HepG2 (cell line): Measurements from ENCODE around the gene OR5AS1. TPM values are rescaled to one million over a fixed set of nuclear protein-coding genes. Genes with fewer than 3 reads are reported as not detected.

ENCODE experiments used
- ATAC-seq: fragments of 200-7000 bp; cut with Tn5 transposase; 3 replicates; pipeline ENCODE4 v1.9.1; 2020; ENCODE audit warnings: mild to moderate bottlenecking, moderate library complexity
- BruUV-seq: library from RNA; stranded (reverse); fragments of 400-500 nt; replicated peaks from 2 replicates; lab custom pipeline; 2021; lab: Mats Ljungman, UMichigan
- CTCF ChIA-PET: fragments of 300-600 bp; formaldehyde crosslinking; extraction: SDS; loops from one replicate; lab custom pipeline; 2021; ENCODE audit warnings: low total read pairs, inconsistent platforms, low intra/inter-chr PET ratio; lab: Yijun Ruan, JAX
- POLR2A ChIA-PET: fragments of 350-600 bp; sonication (Branson Sonifier 250); formaldehyde crosslinking; loops from one replicate; lab custom pipeline; 2020; ENCODE audit warnings: antibody characterized with exemption, inconsistent platforms; lab: Yijun Ruan, JAX
- DNase-seq: peaks from one replicate; pipeline ENCODE4 v3.0.0-alpha.2; 2015; ENCODE audit warnings: low spot score
- FAIRE-seq: peaks from 3 replicates; lab custom pipeline; 2011; peaks lifted over from hg19 to GRCh38; lab: Jason Lieb, UNC
- H2AFZ ChIP-seq: one replicate; pipeline ENCODE4 v1.6.1; 2011; ENCODE audit warnings: low read length, inconsistent platforms
- H3K27ac ChIP-seq: fragments of 300-600 bp; 3 replicates; pipeline ENCODE4 v1.8.0; 2011; ENCODE audit warnings: mixed run types, mild to moderate bottlenecking, mixed read lengths, low read length, inconsistent platforms; ENCODE audit not compliant: insufficient read depth; ENCODE audit errors: extremely low read length
- H3K27me3 ChIP-seq, 2 experiments: fragments of 200-600 bp in 1 of 2; 2 replicates in 1 of 2; 3 replicates in 1 of 2; pipeline versions ENCODE4 v1.6.0 to v1.8.0; 2011; ENCODE audit warnings: low read length in 2 of 2, mild to moderate bottlenecking in 2 of 2, moderate library complexity in 2 of 2, inconsistent platforms in 1 of 2; ENCODE audit not compliant: insufficient read depth in 2 of 2, control insufficient read depth in 1 of 2
- H3K36me3 ChIP-seq, 2 experiments: fragments of 200-600 bp in 1 of 2; replicated peaks in 1 of 2; 2 replicates in 1 of 2; 3 replicates in 1 of 2; pipeline versions ENCODE4 v1.5.1 to v1.8.0; 2011; ENCODE audit warnings: low read length in 2 of 2, inconsistent platforms in 1 of 2; ENCODE audit not compliant: insufficient read depth in 2 of 2, control insufficient read depth in 1 of 2
- H3K4me1 ChIP-seq: 2 replicates; pipeline ENCODE4 v1.5.1; 2012; ENCODE audit warnings: low read length, inconsistent platforms; ENCODE audit not compliant: insufficient read depth
- H3K4me2 ChIP-seq: 2 replicates; pipeline ENCODE4 v1.6.0; 2011; ENCODE audit warnings: low read depth, low read length, inconsistent platforms
- H3K4me3 ChIP-seq, 3 experiments: fragments of 200-600 bp in 1 of 3; sonication (generic), shearing (Covaris generic) in 1 of 3; replicated peaks in 1 of 3; 2 replicates each; pipeline ENCODE4 v1.5.1; 2011 to 2016; ENCODE audit warnings: low read length in 3 of 3, inconsistent platforms in 2 of 3, low read depth in 2 of 3, mild to moderate bottlenecking in 2 of 3, control low read depth in 1 of 3, mixed read lengths in 1 of 3; ENCODE audit not compliant: insufficient read depth in 1 of 3
- H3K79me2 ChIP-seq: one replicate; pipeline ENCODE4 v1.6.1; 2011; ENCODE audit warnings: low read length, inconsistent platforms; ENCODE audit not compliant: insufficient read depth
- H3K9ac ChIP-seq: 2 replicates; pipeline ENCODE4 v1.6.0; 2011; ENCODE audit warnings: mild to moderate bottlenecking, low read depth, low read length, inconsistent platforms; ENCODE audit not compliant: insufficient read depth
- H3K9me3 ChIP-seq: 2 replicates; pipeline ENCODE4 v1.5.1; 2012; ENCODE audit warnings: mild to moderate bottlenecking, low read length
- H4K20me1 ChIP-seq: 2 replicates; pipeline ENCODE4 v1.6.0; 2011; ENCODE audit warnings: inconsistent platforms, mild to moderate bottlenecking, low read length, moderate library complexity; ENCODE audit not compliant: insufficient read depth
- AHDC1 ChIP-seq: sonication (generic); formaldehyde crosslinking; IDR thresholded peaks from 2 replicates; pipeline ENCODE4 v1.5.1; 2020; ENCODE audit warnings: mild to moderate bottlenecking, missing genetic modification reagents, borderline replicate concordance
- AKAP8 ChIP-seq: sonication (generic); formaldehyde crosslinking; IDR thresholded peaks from 2 replicates; pipeline ENCODE4 v1.5.1; 2020; ENCODE audit warnings: mild to moderate bottlenecking, missing genetic modification reagents
- LBX2 ChIP-seq: sonication (generic); formaldehyde crosslinking; IDR thresholded peaks from 2 replicates; pipeline ENCODE4 v1.5.0; 2020; ENCODE audit warnings: missing genetic modification reagents, mild to moderate bottlenecking, borderline replicate concordance
- NAIF1 ChIP-seq: sonication (generic); formaldehyde crosslinking; IDR thresholded peaks from 2 replicates; pipeline ENCODE4 v1.5.0; 2020; ENCODE audit warnings: mild to moderate bottlenecking, missing genetic modification reagents, borderline replicate concordance
- NRL ChIP-seq: sonication (generic); formaldehyde crosslinking; IDR thresholded peaks from 2 replicates; pipeline ENCODE4 v1.5.0; 2020; ENCODE audit warnings: missing genetic modification reagents, mild to moderate bottlenecking, moderate library complexity, borderline replicate concordance
- SMAD1 ChIP-seq: sonication (generic); formaldehyde crosslinking; IDR thresholded peaks from 2 replicates; pipeline ENCODE4 v1.4.0; 2020; ENCODE audit warnings: missing genetic modification reagents, low read depth, mild to moderate bottlenecking, borderline replicate concordance
- SMC3 ChIP-seq: IDR thresholded peaks from 2 replicates; pipeline ENCODE4 v1.6.1; 2011; ENCODE audit warnings: low read length, improper control_type of control experiment
- TEAD3 ChIP-seq: optimal IDR thresholded peaks from 2 replicates; pipeline ENCODE3; 2016; ENCODE audit warnings: borderline replicate concordance
- ZNF260 ChIP-seq: sonication (generic); formaldehyde crosslinking; IDR thresholded peaks from 2 replicates; pipeline ENCODE4 v1.4.0; 2020; ENCODE audit warnings: missing genetic modification reagents, low read depth, mild to moderate bottlenecking, borderline replicate concordance
- ZNF546 ChIP-seq: sonication (generic); formaldehyde crosslinking; conservative IDR thresholded peaks from 2 replicates; pipeline ENCODE4 v1.8.1; 2023; ENCODE audit warnings: mild to moderate bottlenecking, missing genetic modification reagents
- ZNF747 ChIP-seq: sonication (generic); formaldehyde crosslinking; IDR thresholded peaks from 2 replicates; pipeline ENCODE4 v1.8.1; 2023; ENCODE audit warnings: missing genetic modification reagents, mild to moderate bottlenecking, borderline replicate concordance
- WGBS: methylation state at CpG from one replicate; pipeline ENCODE4 v1.1.6; 2017; ENCODE audit warnings: low lambda C conversion rate; 5-methylcytosine and 5-hydroxymethylcytosine counted together
- in situ Hi-C: cut with HindIII; loops from 2 replicates; pipeline ENCODE4 v1.10.0; 2017; ENCODE audit warnings: low pct_unique_long_range_greater_than_20kb; ENCODE audit not compliant: extremely low pct_ligation_motif_present
- intact Hi-C: fragments of 100-400 bp; cut with micrococcal nuclease; formaldehyde crosslinking; loops from one replicate; pipeline ENCODE4 v1.10.0; 2022; ENCODE audit not compliant: unreplicated experiment
- polyA plus RNA-seq, 8 experiments: library from polyadenylated mRNA; depleted of rRNA in 3 of 8; stranded (reverse) in 7 of 8; unstranded in 1 of 8; fragments of >200 nt; fragmentation: Illumina TruSeq in 4 of 8; extraction: Trizol in 4 of 8; gene quantifications; 2 replicates each; pipeline versions ENCODE4 v1.2.1 to v1.2.3, GENCODE V29; 2011 to 2016; ENCODE audit warnings: low read depth in 4 of 8, missing spikeins in 1 of 8, mixed read lengths in 1 of 8; ENCODE audit not compliant: insufficient read depth in 1 of 8
- total RNA-seq, 5 experiments: library from RNA; depleted of rRNA; stranded (reverse); fragments of >200 nt; fragmentation: Illumina TruSeq; extraction: Trizol; gene quantifications; 2 replicates each; pipeline ENCODE4 v1.2.3, GENCODE V29; 2016; ENCODE audit warnings: low read depth in 1 of 5
- TF ChIP-seq, protein P1 (sequence below): sonication (generic); formaldehyde crosslinking; IDR thresholded peaks from 2 replicates; pipeline ENCODE4 v1.5.1; 2020; ENCODE audit warnings: mild to moderate bottlenecking, moderate library complexity, missing genetic modification reagents
- TF ChIP-seq, protein P2 (sequence below): sonication (generic); formaldehyde crosslinking; IDR thresholded peaks from 2 replicates; pipeline ENCODE4 v1.5.0; 2020; ENCODE audit warnings: missing genetic modification reagents
- TF ChIP-seq, protein P3 (sequence below): sonication (generic); formaldehyde crosslinking; IDR thresholded peaks from 2 replicates; pipeline ENCODE4 v1.5.0; 2020; ENCODE audit warnings: missing genetic modification reagents

The OR5AS1 gene
- total and polyA plus RNA-seq, 2 of the 13 experiments (the other 11 are each of a cell fraction or from before 2014, with no cell fraction given), result not detected

DNA sequence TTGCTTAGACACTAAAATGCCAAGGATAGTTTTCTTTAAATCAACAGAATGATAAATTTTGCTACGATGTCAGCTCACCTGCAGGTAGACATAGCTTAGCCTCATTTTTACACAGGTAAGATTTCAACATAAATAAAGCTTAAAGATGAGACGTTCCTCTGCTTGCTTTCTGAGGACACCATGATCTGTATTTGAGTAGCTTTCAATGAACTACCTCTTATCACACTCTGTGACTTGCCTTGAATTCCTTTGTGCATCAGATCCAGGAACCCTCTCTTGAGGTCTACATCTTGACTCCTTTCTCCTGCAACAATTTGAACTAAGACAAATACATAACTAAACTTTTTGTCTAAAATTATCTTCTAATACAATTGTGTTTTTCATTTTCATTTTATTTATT is 39.5 kb downstream of the OR5AS1 start:
- Histone ChIP-seq H3K36me3 (no peaks in the 10 kb centered on the region), H3K9ac (no peak overlapping the region), H3K4me2 (no peak overlapping the region), H3K27ac (no peak overlapping the region), H4K20me1 (no peaks in the 10 kb centered on the region), H3K4me1 (no peaks in the 10 kb centered on the region), H3K79me2 (no peaks in the 10 kb centered on the region), H3K27me3 (no peaks in the 10 kb centered on the region), H2AFZ (no peak overlapping the region), H3K9me3 (peaks cover 23% of the 10 kb centered on the region), H3K4me3 (no peak overlapping the region)
- in situ Hi-C loops (no loop called here), intact Hi-C loops (no loop called here)
- CTCF ChIA-PET, result no interaction called here
- DNase-seq (no peak), ATAC-seq (no peak), FAIRE-seq (no peak)
- POLR2A ChIA-PET, result no interaction called here
- 0% methylated on average over 2 of the region's 2 CpGs for WGBS
- BruUV-seq, result no TSS peak
- TF ChIP-seq ZNF546 (CRISPR knock-in tag), result no peak
- no peak for TF ChIP-seq SMC3
- no peak for TF ChIP-seq AKAP8
- TF ChIP-seq SMAD1 (CRISPR knock-in tag), result no peak
- TF ChIP-seq ZNF260, result no peak
- no peak for TF ChIP-seq LBX2 (CRISPR knock-in tag)
- TF ChIP-seq, protein P1, sequence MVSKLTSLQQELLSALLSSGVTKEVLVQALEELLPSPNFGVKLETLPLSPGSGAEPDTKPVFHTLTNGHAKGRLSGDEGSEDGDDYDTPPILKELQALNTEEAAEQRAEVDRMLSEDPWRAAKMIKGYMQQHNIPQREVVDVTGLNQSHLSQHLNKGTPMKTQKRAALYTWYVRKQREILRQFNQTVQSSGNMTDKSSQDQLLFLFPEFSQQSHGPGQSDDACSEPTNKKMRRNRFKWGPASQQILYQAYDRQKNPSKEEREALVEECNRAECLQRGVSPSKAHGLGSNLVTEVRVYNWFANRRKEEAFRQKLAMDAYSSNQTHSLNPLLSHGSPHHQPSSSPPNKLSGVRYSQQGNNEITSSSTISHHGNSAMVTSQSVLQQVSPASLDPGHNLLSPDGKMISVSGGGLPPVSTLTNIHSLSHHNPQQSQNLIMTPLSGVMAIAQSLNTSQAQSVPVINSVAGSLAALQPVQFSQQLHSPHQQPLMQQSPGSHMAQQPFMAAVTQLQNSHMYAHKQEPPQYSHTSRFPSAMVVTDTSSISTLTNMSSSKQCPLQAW (CRISPR knock-in tag), result no peak
- no peak for TF ChIP-seq ZNF747 (CRISPR knock-in tag)
- no peak for TF ChIP-seq TEAD3 (CRISPR knock-in tag)
- TF ChIP-seq NAIF1 (CRISPR knock-in tag), result no peak
- no peak for TF ChIP-seq NRL (CRISPR knock-in tag)
- TF ChIP-seq, protein P2, sequence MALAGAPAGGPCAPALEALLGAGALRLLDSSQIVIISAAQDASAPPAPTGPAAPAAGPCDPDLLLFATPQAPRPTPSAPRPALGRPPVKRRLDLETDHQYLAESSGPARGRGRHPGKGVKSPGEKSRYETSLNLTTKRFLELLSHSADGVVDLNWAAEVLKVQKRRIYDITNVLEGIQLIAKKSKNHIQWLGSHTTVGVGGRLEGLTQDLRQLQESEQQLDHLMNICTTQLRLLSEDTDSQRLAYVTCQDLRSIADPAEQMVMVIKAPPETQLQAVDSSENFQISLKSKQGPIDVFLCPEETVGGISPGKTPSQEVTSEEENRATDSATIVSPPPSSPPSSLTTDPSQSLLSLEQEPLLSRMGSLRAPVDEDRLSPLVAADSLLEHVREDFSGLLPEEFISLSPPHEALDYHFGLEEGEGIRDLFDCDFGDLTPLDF (CRISPR knock-in tag), result no peak
- TF ChIP-seq, protein P3, sequence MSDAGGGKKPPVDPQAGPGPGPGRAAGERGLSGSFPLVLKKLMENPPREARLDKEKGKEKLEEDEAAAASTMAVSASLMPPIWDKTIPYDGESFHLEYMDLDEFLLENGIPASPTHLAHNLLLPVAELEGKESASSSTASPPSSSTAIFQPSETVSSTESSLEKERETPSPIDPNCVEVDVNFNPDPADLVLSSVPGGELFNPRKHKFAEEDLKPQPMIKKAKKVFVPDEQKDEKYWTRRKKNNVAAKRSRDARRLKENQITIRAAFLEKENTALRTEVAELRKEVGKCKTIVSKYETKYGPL (CRISPR knock-in tag), result no peak
- no peak for TF ChIP-seq AHDC1
